Loucy (cell line): ENCODE measurements around the gene TXNIP.

ENCODE experiments used
- H2AFZ ChIP-seq: fragments of 200-600 bp; sonication (generic); 2 replicates; pipeline ENCODE4 v1.6.0; 2016; ENCODE audit warnings: antibody characterized with exemption, mild to moderate bottlenecking, low read length, moderate library complexity
- H3F3A ChIP-seq: fragments of 200-600 bp; 2 replicates; pipeline ENCODE4 v1.6.0; 2016; ENCODE audit warnings: antibody characterized with exemption, low read depth, mild to moderate bottlenecking
- H3K27me3 ChIP-seq: fragments of 200-600 bp; sonication (generic); 2 replicates; pipeline ENCODE4 v1.6.1; 2014; ENCODE audit warnings: low read length, mild to moderate bottlenecking; ENCODE audit not compliant: insufficient read depth, poor library complexity, severe bottlenecking
- H3K36me3 ChIP-seq: fragments of 200-600 bp; sonication (generic); 2 replicates; pipeline ENCODE4 v1.6.1; 2016; ENCODE audit warnings: low read length; ENCODE audit not compliant: insufficient read depth
- H3K4me1 ChIP-seq: fragments of 200-600 bp; sonication (generic); 2 replicates; pipeline ENCODE4 v1.5.1; 2014; ENCODE audit warnings: low read length, mild to moderate bottlenecking; ENCODE audit not compliant: insufficient read depth, poor library complexity, severe bottlenecking
- H3K4me2 ChIP-seq: fragments of 200-600 bp; sonication (generic); 2 replicates; pipeline ENCODE4 v1.6.0; 2014; ENCODE audit warnings: antibody characterized with exemption, low read length, low read depth, mild to moderate bottlenecking; ENCODE audit not compliant: poor library complexity, severe bottlenecking
- H3K4me3 ChIP-seq: fragments of 200-600 bp; sonication (generic); 2 replicates; pipeline ENCODE4 v1.5.1; 2014; ENCODE audit warnings: low read length, mild to moderate bottlenecking, mixed read lengths; ENCODE audit not compliant: poor library complexity, severe bottlenecking
- H3K79me2 ChIP-seq: fragments of 200-600 bp; sonication (generic); 2 replicates; pipeline ENCODE4 v1.6.1; 2014; ENCODE audit warnings: low read length; ENCODE audit not compliant: insufficient read depth
- H3K9ac ChIP-seq: fragments of 200-600 bp; sonication (generic); 2 replicates; pipeline ENCODE4 v1.6.0; 2014; ENCODE audit warnings: mild to moderate bottlenecking, low read depth, low read length, moderate library complexity; ENCODE audit not compliant: poor library complexity, severe bottlenecking
- H3K9me2 ChIP-seq: fragments of 200-600 bp; sonication (generic); replicated peaks from 2 replicates; pipeline ENCODE4 v1.6.1; 2016; ENCODE audit warnings: low read depth, low read length, mixed read lengths
- H3K9me3 ChIP-seq: fragments of 200-600 bp; sonication (generic); 2 replicates; pipeline ENCODE4 v1.6.1; 2014; ENCODE audit warnings: mild to moderate bottlenecking, antibody characterized with exemption, low read length, low read depth; ENCODE audit not compliant: insufficient read depth
- H4K20me1 ChIP-seq: fragments of 200-600 bp; sonication (generic); 2 replicates; pipeline ENCODE4 v1.6.0; 2014; ENCODE audit warnings: antibody characterized with exemption, low read length, mild to moderate bottlenecking; ENCODE audit not compliant: insufficient read depth, poor library complexity, severe bottlenecking
- EZH2phosphoT487 ChIP-seq: fragments of 200-600 bp; IDR thresholded peaks from 2 replicates; pipeline ENCODE4 v1.6.1; 2018; ENCODE audit warnings: antibody characterized with exemption, mild to moderate bottlenecking, moderate library complexity, borderline replicate concordance
- TF ChIP-seq, protein P1 (sequence below): fragments of 200-600 bp; sonication (generic); conservative IDR thresholded peaks from 2 replicates; pipeline ENCODE4 v1.5.1; 2014; ENCODE audit warnings: mild to moderate bottlenecking, antibody characterized with exemption, low read length

The TXNIP gene, protein sequence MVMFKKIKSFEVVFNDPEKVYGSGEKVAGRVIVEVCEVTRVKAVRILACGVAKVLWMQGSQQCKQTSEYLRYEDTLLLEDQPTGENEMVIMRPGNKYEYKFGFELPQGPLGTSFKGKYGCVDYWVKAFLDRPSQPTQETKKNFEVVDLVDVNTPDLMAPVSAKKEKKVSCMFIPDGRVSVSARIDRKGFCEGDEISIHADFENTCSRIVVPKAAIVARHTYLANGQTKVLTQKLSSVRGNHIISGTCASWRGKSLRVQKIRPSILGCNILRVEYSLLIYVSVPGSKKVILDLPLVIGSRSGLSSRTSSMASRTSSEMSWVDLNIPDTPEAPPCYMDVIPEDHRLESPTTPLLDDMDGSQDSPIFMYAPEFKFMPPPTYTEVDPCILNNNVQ

DNA sequence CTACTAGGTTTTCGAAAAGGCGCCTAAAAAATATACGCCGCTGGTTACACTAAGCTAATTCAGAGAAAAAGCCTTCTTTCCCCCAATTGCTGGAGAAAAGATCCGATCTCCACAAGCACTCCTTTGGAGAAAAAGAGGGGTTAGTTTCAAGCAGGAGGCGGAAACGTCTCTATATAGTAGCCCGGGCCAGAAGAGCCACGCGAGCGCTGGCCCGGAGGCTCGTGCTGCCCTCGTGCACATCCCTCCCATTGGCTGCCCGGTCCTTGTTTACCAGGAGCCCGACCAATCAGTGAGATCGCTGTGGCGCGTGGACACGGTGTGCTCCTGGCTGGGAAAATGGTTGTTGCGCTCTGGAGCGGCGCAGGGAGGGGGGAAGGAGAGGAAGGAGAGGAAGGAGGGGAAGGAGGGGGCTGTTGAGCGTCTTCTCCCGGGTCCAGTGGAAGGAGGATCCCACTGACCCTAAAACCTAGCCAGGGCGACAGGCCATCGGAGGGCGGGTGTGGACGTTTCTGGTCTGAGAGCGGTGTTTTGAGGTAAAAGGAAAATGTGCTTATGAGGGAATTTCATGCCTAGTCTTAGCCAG, at the start of gene TXNIP:
Gene TXNIP (minus strand): TSS at position 147 of the 583 bp plus-strand sequence. CDS start 313 bp downstream, outside the sequence.
- no peaks in the 10 kb centered on the region for H3K9me3 ChIP-seq
- H3K4me1 ChIP-seq: peaks cover 39% of the 10 kb centered on the region
- TF ChIP-seq, protein P1, sequence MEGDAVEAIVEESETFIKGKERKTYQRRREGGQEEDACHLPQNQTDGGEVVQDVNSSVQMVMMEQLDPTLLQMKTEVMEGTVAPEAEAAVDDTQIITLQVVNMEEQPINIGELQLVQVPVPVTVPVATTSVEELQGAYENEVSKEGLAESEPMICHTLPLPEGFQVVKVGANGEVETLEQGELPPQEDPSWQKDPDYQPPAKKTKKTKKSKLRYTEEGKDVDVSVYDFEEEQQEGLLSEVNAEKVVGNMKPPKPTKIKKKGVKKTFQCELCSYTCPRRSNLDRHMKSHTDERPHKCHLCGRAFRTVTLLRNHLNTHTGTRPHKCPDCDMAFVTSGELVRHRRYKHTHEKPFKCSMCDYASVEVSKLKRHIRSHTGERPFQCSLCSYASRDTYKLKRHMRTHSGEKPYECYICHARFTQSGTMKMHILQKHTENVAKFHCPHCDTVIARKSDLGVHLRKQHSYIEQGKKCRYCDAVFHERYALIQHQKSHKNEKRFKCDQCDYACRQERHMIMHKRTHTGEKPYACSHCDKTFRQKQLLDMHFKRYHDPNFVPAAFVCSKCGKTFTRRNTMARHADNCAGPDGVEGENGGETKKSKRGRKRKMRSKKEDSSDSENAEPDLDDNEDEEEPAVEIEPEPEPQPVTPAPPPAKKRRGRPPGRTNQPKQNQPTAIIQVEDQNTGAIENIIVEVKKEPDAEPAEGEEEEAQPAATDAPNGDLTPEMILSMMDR: no peak
- TF ChIP-seq EZH2phosphoT487: no peak
- peak within 1 kb of the TSS; percentile 91 for H3K4me2 ChIP-seq
- H3K36me3 ChIP-seq: peaks cover 29% of the 10 kb centered on the region; the same call in 1 of the 2 replicates
- H3K9ac ChIP-seq: peak within 1 kb of the TSS; percentile 100
- peak within 1 kb of the TSS; percentile 98 for H3K4me3 ChIP-seq
- peaks cover 13% of the 10 kb centered on the region; the same call in 1 of the 2 replicates for H3F3A ChIP-seq
- no peaks in the 10 kb centered on the region for H3K9me2 ChIP-seq
- peaks cover 9% of the 10 kb centered on the region for H3K27me3 ChIP-seq
- no peak within 1 kb of the TSS for H2AFZ ChIP-seq
- peaks cover 43% of the 10 kb centered on the region for H4K20me1 ChIP-seq
- peaks cover 51% of the 10 kb centered on the region for H3K79me2 ChIP-seq

DNA sequence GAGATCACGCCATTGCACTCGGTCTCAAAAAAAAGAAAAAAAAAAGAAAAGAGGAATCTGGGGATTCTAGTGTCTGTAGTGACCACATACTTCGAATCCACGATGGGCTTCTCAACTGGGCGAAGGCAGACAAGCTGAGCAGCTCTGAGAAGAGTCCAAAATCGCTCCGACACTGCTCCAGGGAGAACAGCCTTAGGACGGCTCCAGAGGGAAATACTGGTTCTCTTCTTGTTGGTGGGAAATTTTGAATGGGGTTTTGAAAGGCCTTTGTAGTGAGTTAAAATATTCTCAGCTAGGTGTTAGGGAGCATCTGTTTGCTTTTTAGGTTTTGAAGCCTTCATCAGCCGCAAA, 43.4 kb upstream of the TXNIP start:
- Histone ChIP-seq H3K27me3 (no peaks in the 10 kb centered on the region), H3F3A (peaks cover 15% of the 10 kb centered on the region), H4K20me1 (no peaks in the 10 kb centered on the region), H3K9me3 (no peaks in the 10 kb centered on the region), H2AFZ (no peak overlapping the region), H3K4me1 (peaks cover 8% of the 10 kb centered on the region), H3K9ac (no peak overlapping the region), H3K79me2 (no peaks in the 10 kb centered on the region), H3K4me3 (no peak overlapping the region), H3K4me2 (no peak overlapping the region), H3K36me3 (no peaks in the 10 kb centered on the region), H3K9me2 (no peaks in the 10 kb centered on the region)
- TF ChIP-seq, protein P1: no peak
- no peak for TF ChIP-seq EZH2phosphoT487

DNA sequence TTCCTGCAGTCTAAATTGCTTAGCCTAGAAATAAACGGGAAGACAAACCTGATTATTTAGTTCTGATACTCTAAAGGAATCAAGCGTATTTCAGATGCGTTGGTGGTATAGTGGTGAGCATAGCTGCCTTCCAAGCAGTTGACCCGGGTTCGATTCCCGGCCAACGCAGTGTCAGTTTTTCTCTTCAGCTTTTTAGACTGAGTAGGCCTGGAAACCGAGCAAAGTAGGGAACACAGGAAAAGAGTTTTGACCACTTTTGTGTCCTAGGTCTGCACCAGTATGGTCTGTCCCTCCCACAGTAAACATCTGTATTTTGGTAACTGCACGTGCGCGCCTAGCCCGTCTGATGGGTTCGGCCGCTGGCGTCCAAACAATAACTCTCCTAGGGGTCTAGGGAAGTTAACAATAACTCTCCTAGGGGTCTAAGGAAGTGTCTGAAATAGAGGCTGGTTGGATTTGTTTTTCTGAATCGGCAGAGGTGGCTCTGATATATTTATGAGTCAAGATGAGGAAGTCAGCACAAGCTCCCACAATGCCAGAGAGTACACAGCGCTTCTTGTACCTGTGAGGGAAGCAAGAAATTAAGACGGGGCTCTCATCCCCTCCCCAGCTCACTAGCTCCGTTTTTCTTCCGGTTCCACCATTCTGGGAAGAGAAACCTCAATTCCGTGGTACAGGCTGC, 40.7 kb upstream of the TXNIP start:
- H3K9me2 ChIP-seq: no peaks in the 10 kb centered on the region
- H3F3A ChIP-seq: peaks cover 15% of the 10 kb centered on the region
- H3K4me2 ChIP-seq: peak overlapping the region; percentile 91
- no peaks in the 10 kb centered on the region for H3K27me3 ChIP-seq
- no peaks in the 10 kb centered on the region for H4K20me1 ChIP-seq
- no peaks in the 10 kb centered on the region for H3K36me3 ChIP-seq
- H3K79me2 ChIP-seq: no peaks in the 10 kb centered on the region
- H3K9me3 ChIP-seq: no peaks in the 10 kb centered on the region
- peak overlapping the region; percentile 93 for H3K4me3 ChIP-seq
- peak overlapping the region; percentile 98 for H3K9ac ChIP-seq
- peaks cover 14% of the 10 kb centered on the region for H3K4me1 ChIP-seq
- H2AFZ ChIP-seq: peak overlapping the region; percentile 98
- TF ChIP-seq, protein P1: no peak
- TF ChIP-seq EZH2phosphoT487: no peak
